Sigmoid colon (tissue), 7 donors: ENCODE results near the gene TNNI3K. TPM values are rescaled to one million over a fixed set of nuclear protein-coding genes. Genes with fewer than 3 reads are reported as not detected.

ENCODE experiments used
- DNase-seq: peaks from one replicate; pipeline ENCODE4 v3.0.0-alpha.2; 2019
- H3K27ac ChIP-seq, 4 donors: fragments of 200-600 bp; sonication (generic); one replicate each; pipeline ENCODE4 v1.5.1; 2016 to 2019; ENCODE audit warnings: mild to moderate bottlenecking in 1 of 4
- H3K27me3 ChIP-seq, 3 donors: fragments of 200-600 bp; sonication (generic); one replicate each; pipeline ENCODE4 v1.5.1; 2019; ENCODE audit warnings: mild to moderate bottlenecking in 1 of 3
- H3K36me3 ChIP-seq, 4 donors: fragments of 200-600 bp; sonication (generic); one replicate each; pipeline ENCODE4 v1.5.1; 2016 to 2019
- H3K4me1 ChIP-seq, 4 donors: fragments of 200-600 bp; sonication (generic); one replicate each; pipeline ENCODE4 v1.5.1; 2017 to 2019
- H3K4me3 ChIP-seq, 4 donors: fragments of 200-600 bp; sonication (generic); one replicate each; pipeline ENCODE4 v1.5.1; 2017 to 2019; ENCODE audit warnings: mild to moderate bottlenecking in 2 of 4, moderate library complexity in 1 of 4
- H3K9me3 ChIP-seq, 4 donors: fragments of 200-600 bp in 3 of 4; sonication (generic) in 3 of 4; one replicate each; pipeline versions ENCODE4 v1.5.1 to v1.6.1; 2013 to 2019
- CTCF ChIP-seq, 4 experiments: fragments of 450-650 bp in 3 of 4; fragments of 200-600 bp in 1 of 4; IDR thresholded peaks; one replicate each; pipeline ENCODE4 v1.5.1; 2016 to 2019; ENCODE audit warnings: antibody characterized with exemption in 4 of 4, mild to moderate bottlenecking in 3 of 4, moderate library complexity in 2 of 4
- EP300 ChIP-seq, 4 donors: sonication (generic); formaldehyde crosslinking; IDR thresholded peaks; one replicate each; pipeline ENCODE4 v1.6.1; 2017; ENCODE audit warnings: antibody characterized with exemption in 4 of 4
- POLR2A ChIP-seq, 2 donors: fragments of 450-650 bp; IDR thresholded peaks; one replicate each; pipeline ENCODE4 v1.6.1; 2016; ENCODE audit warnings: antibody characterized with exemption in 2 of 2, mild to moderate bottlenecking in 2 of 2, moderate library complexity in 2 of 2
- POLR2AphosphoS5 ChIP-seq, 4 donors: sonication (generic); formaldehyde crosslinking; IDR thresholded peaks; one replicate each; pipeline ENCODE4 v1.6.1; 2017; ENCODE audit warnings: antibody characterized with exemption in 4 of 4
- WGBS, 2 donors: extraction: QIAGEN DNeasy Blood & Tissue Kit; methylation state at CpG; one replicate each; pipeline ENCODE4 v1.1.7; 2013; 5-methylcytosine and 5-hydroxymethylcytosine counted together
- intact Hi-C: fragments of 100-400 bp; cut with DNase I; formaldehyde crosslinking; loops from one replicate; pipeline ENCODE4 v1.15.1; 2023
- polyA plus RNA-seq, 3 donors: library from polyadenylated mRNA; stranded (reverse); fragments of 200-250 nt; gene quantifications; one replicate each; pipeline ENCODE4 v1.2.3, GENCODE V29; 2013
- total RNA-seq, 4 donors: library from RNA; depleted of rRNA; stranded (reverse); fragments of >200 nt; gene quantifications; one replicate each; pipeline ENCODE4 v1.1.0, GENCODE V29; 2016
- donor health status: healthy with polysubstance abuse.
- donor health status: Bipolar disorder and iron deficiency.
- donor health status: healthy.

TNNI3K gene
- total and polyA plus RNA-seq, 7 donors: 0.45 to 6.9 (median 3.8) TPM; not detected in 1

GRCh38 chr1:74431531-74431930 lies 196.3 kb downstream of the TNNI3K start:
- no peak for DNase-seq
- H3K36me3 ChIP-seq: no peaks in the 10 kb centered on the region
- WGBS, 2 donors: 15 to 63% methylated on average over 4 of the region's 4 CpGs
- H3K27me3 ChIP-seq: no peaks in the 10 kb centered on the region
- TF ChIP-seq EP300 (IDR thresholded peaks at IDR 0.05) (no peak), POLR2A (IDR thresholded peaks at IDR 0.05) (no peak), CTCF (IDR thresholded peaks at IDR 0.05) (no peak), POLR2AphosphoS5 (IDR thresholded peaks at IDR 0.05) (no peak)
- intact Hi-C loops: no loop called here
- H3K27ac ChIP-seq: no peak overlapping the region
- H3K4me3 ChIP-seq: no peak overlapping the region
- H3K4me1 ChIP-seq: peaks cover 0 to 3% (median under 1%) of the 10 kb centered on the region in 4 donors
- no peaks in the 10 kb centered on the region for H3K9me3 ChIP-seq

DNA sequence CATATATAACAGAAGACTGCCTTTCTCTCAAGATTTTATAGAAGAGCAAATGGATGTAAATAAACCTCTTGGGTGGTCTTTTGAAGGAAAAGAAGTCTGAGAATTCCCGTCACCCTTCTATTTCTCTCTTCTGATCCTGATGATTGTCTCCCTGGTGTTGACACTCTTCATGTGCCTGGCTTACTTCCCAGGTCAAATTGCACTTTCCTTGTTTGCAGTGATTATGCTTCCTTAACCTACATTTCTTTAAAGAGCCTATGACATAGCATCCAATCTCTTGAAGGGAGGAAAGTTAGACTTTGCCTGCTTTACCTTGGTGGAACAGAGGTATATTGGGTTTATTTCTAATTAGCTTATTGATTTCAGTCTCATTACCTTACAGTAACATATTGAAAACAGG lies 197.1 kb downstream of the TNNI3K start:
- WGBS, 2 donors: 0 to 28% methylated on average over 1 of the region's 1 CpG
- H3K4me3 ChIP-seq: no peak overlapping the region
- no peak for DNase-seq
- H3K4me1 ChIP-seq: no peaks in the 10 kb centered on the region
- TF ChIP-seq CTCF (IDR thresholded peaks at IDR 0.05) (no peak), EP300 (IDR thresholded peaks at IDR 0.05) (no peak), POLR2AphosphoS5 (IDR thresholded peaks at IDR 0.05) (no peak), POLR2A (IDR thresholded peaks at IDR 0.05) (no peak)
- H3K27me3 ChIP-seq: no peaks in the 10 kb centered on the region
- no peaks in the 10 kb centered on the region for H3K9me3 ChIP-seq
- intact Hi-C loops: no loop called here
- no peaks in the 10 kb centered on the region for H3K36me3 ChIP-seq
- no peak overlapping the region for H3K27ac ChIP-seq

GRCh38 chr1:74434321-74434720 lies 199.1 kb downstream of the TNNI3K start:
- 85 to 92% methylated on average over 2 of the region's 2 CpGs for WGBS, 2 donors
- no peak overlapping the region for H3K4me3 ChIP-seq
- H3K27me3 ChIP-seq: no peaks in the 10 kb centered on the region
- TF ChIP-seq EP300 (IDR thresholded peaks at IDR 0.05) (no peak), POLR2A (IDR thresholded peaks at IDR 0.05) (no peak), CTCF (IDR thresholded peaks at IDR 0.05) (no peak), POLR2AphosphoS5 (IDR thresholded peaks at IDR 0.05) (no peak)
- H3K27ac ChIP-seq: no peak overlapping the region
- no peaks in the 10 kb centered on the region for H3K36me3 ChIP-seq
- H3K9me3 ChIP-seq: no peaks in the 10 kb centered on the region
- intact Hi-C loops: no loop called here
- DNase-seq: no peak
- H3K4me1 ChIP-seq: peaks cover 0 to 12% (median 5%) of the 10 kb centered on the region in 4 donors

- no peak for DNase-seq
- Histone ChIP-seq H3K9me3 (no peaks in the 10 kb centered on the region), H3K36me3 (no peaks in the 10 kb centered on the region), H3K4me3 (no peak overlapping the region), H3K27me3 (no peaks in the 10 kb centered on the region), H3K27ac (no peak overlapping the region), H3K4me1 (peaks cover 0 to 14% (median 5%) of the 10 kb centered on the region in 4 donors)
- intact Hi-C loops: no loop called here
- 72 to 73% methylated on average over 1 of the region's 1 CpG for WGBS, 2 donors
- TF ChIP-seq EP300 (IDR thresholded peaks at IDR 0.05) (no peak), POLR2AphosphoS5 (IDR thresholded peaks at IDR 0.05) (no peak), POLR2A (IDR thresholded peaks at IDR 0.05) (no peak), CTCF (IDR thresholded peaks at IDR 0.05) (no peak)
Measured at GRCh38 chr1:74436078-74436477, 200.9 kb downstream of the TNNI3K start.

DNA sequence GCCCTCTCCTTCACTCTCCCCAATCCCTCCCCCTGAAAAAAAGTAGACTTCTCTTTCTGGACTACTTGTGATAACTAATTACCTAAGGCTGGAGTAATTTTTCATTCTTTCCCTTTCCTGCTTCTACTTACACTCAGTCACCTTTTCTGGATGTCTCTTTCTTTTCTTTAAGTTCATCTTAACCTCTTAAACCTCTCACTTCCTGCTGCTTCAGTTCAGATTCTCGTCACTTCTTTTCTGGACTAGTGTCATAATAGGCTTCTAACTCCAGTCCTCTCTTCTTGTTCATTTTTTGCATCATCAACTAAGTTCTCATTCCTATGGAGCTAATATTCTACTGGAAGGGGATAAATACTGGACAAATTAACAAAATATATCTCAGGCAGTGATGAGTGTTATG lies 201.8 kb downstream of the TNNI3K start:
- H3K9me3 ChIP-seq: no peaks in the 10 kb centered on the region
- H3K4me3 ChIP-seq: no peak overlapping the region
- no peaks in the 10 kb centered on the region for H3K36me3 ChIP-seq
- TF ChIP-seq EP300 (IDR thresholded peaks at IDR 0.05): no peak
- TF ChIP-seq CTCF (IDR thresholded peaks at IDR 0.05): no peak
- TF ChIP-seq POLR2A (IDR thresholded peaks at IDR 0.05): no peak
- no peak overlapping the region for H3K27ac ChIP-seq
- DNase-seq: no peak
- 80 to 89% methylated on average over 1 of the region's 1 CpG for WGBS, 2 donors
- H3K4me1 ChIP-seq: peaks cover 0 to 14% (median 5%) of the 10 kb centered on the region in 4 donors
- no peaks in the 10 kb centered on the region for H3K27me3 ChIP-seq
- intact Hi-C loops: no loop called here
